B cell (primary cell): ENCODE data around the gene PLEKHO1. TPM values are rescaled to one million over a fixed set of nuclear protein-coding genes. Genes with fewer than 3 reads are reported as not detected.

ENCODE experiments used
- ATAC-seq: fragments of 200-7000 bp; cut with Tn5 transposase; one replicate; pipeline ENCODE4 v1.10.0; 2021; ENCODE audit warnings: low read depth, mild to moderate bottlenecking, moderate number of reproducible peaks, moderate library complexity
- CTCF ChIA-PET: fragments of 350-600 bp; sonication (Branson Sonifier 250); formaldehyde crosslinking; loops from one replicate; lab custom pipeline; 2021; ENCODE audit warnings: antibody characterized with exemption, inconsistent platforms; lab: Charles Lee
- POLR2A ChIA-PET: fragments of 350-600 bp; sonication (Branson Sonifier 250); formaldehyde crosslinking; loops from one replicate; lab custom pipeline; 2021; ENCODE audit warnings: antibody characterized with exemption; lab: Charles Lee
- DNase-seq: peaks from one replicate; pipeline ENCODE4 v3.0.0; 2013
- H2AFZ ChIP-seq: 2 replicates; pipeline ENCODE4 v1.6.1; 2012; ENCODE audit warnings: mild to moderate bottlenecking, low read depth, low read length; ENCODE audit not compliant: insufficient read depth, poor library complexity, severe bottlenecking
- H3K27ac ChIP-seq, 2 donors: 1 replicate in 1 of 2; 2 replicates in 1 of 2; pipeline ENCODE4 v1.5.1; 2012 to 2013; ENCODE audit warnings: low read length in 2 of 2, mild to moderate bottlenecking in 2 of 2, moderate library complexity in 1 of 2
- H3K27me3 ChIP-seq, 4 experiments: fragments of 200-600 bp in 1 of 4; sonication (generic) in 1 of 4; replicated peaks in 1 of 4; 1 replicate in 2 of 4; 2 replicates in 2 of 4; pipeline versions ENCODE4 v1.6.1 to v1.7.0; 2013 to 2016; ENCODE audit warnings: low read length in 3 of 4, mild to moderate bottlenecking in 2 of 4, mixed read lengths in 1 of 4, moderate library complexity in 1 of 4; ENCODE audit not compliant: insufficient read depth in 4 of 4, control insufficient read depth in 3 of 4; ENCODE audit errors: control extremely low read depth in 1 of 4
- H3K36me3 ChIP-seq, 2 experiments: replicated peaks in 1 of 2; 1 replicate in 1 of 2; 2 replicates in 1 of 2; pipeline versions ENCODE4 v1.6.1 to v1.7.1; 2013; ENCODE audit warnings: low read length in 1 of 2; ENCODE audit not compliant: insufficient read depth in 2 of 2, control insufficient read depth in 1 of 2; ENCODE audit errors: control extremely low read depth in 1 of 2, extremely low read depth in 1 of 2
- H3K4me1 ChIP-seq, 2 donors: fragments of 200-600 bp in 1 of 2; sonication (generic) in 1 of 2; 1 replicate in 1 of 2; 2 replicates in 1 of 2; pipeline versions ENCODE4 v1.5.1 to v1.6.1; 2013 to 2017; ENCODE audit warnings: low read length in 2 of 2; ENCODE audit not compliant: control insufficient read depth in 2 of 2, insufficient read depth in 2 of 2
- H3K4me2 ChIP-seq: replicated peaks from 2 replicates; pipeline ENCODE3; 2012; ENCODE audit warnings: mild to moderate bottlenecking, low read depth, low read length; ENCODE audit not compliant: poor library complexity, severe bottlenecking
- H3K4me3 ChIP-seq, 5 experiments: fragments of 200-600 bp in 1 of 5; sonication (generic) in 1 of 5; 1 replicate in 3 of 5; 2 replicates in 2 of 5; pipeline versions ENCODE4 v1.5.1 to v1.7.0; 2011 to 2016; ENCODE audit warnings: low read length in 4 of 5, mild to moderate bottlenecking in 4 of 5, low read depth in 2 of 5, control low read depth in 1 of 5, moderate library complexity in 1 of 5; ENCODE audit not compliant: insufficient read depth in 1 of 5; ENCODE audit errors: control extremely low read depth in 1 of 5, extremely low read depth in 1 of 5
- H3K79me2 ChIP-seq: fragments of 200-600 bp; sonication (generic); one replicate; pipeline ENCODE4 v1.6.0; 2016; ENCODE audit warnings: low read length; ENCODE audit not compliant: control insufficient read depth, insufficient read depth
- H3K9ac ChIP-seq: fragments of 200-600 bp; sonication (generic); 2 replicates; pipeline ENCODE4 v1.6.1; 2017; ENCODE audit warnings: mild to moderate bottlenecking, low read length, moderate library complexity
- H3K9me3 ChIP-seq, 3 donors: one replicate each; pipeline versions ENCODE4 v1.6.1 to v1.7.1; 2013; ENCODE audit warnings: low read length in 2 of 3; ENCODE audit not compliant: control insufficient read depth in 2 of 3, insufficient read depth in 1 of 3; ENCODE audit errors: control extremely low read depth in 1 of 3
- H4K20me1 ChIP-seq: 2 replicates; pipeline ENCODE4 v1.6.0; 2012; ENCODE audit warnings: mild to moderate bottlenecking, low read length; ENCODE audit not compliant: insufficient read depth, control insufficient read depth, poor library complexity, severe bottlenecking
- H3K27ac Mint-ChIP-seq: one replicate; pipeline ENCODE4 v1.8.0; 2021; ENCODE audit warnings: mixed read lengths
- H3K27me3 Mint-ChIP-seq: one replicate; pipeline ENCODE4 v1.8.0; 2021; ENCODE audit warnings: mixed read lengths
- H3K4me1 Mint-ChIP-seq: one replicate; pipeline ENCODE4 v1.8.0; 2021; ENCODE audit warnings: mixed read lengths
- H3K4me3 Mint-ChIP-seq: one replicate; pipeline ENCODE4 v1.8.0; 2021; ENCODE audit warnings: mixed read lengths
- H3K9me3 Mint-ChIP-seq: one replicate; pipeline ENCODE4 v1.8.0; 2022; ENCODE audit warnings: mixed read lengths; ENCODE audit not compliant: insufficient read depth
- CTCF ChIP-seq: fragments of 200-600 bp; IDR thresholded peaks from one replicate; pipeline ENCODE4 v1.8.0; 2022; ENCODE audit warnings: antibody characterized with exemption, mild to moderate bottlenecking
- EZH2 ChIP-seq: IDR thresholded peaks from 2 replicates; pipeline ENCODE4 v1.6.1; 2012; ENCODE audit warnings: borderline replicate concordance, low read depth, mild to moderate bottlenecking, moderate library complexity, low read length; ENCODE audit not compliant: insufficient read depth, poor library complexity, severe bottlenecking
- WGBS: methylation state at CpG from one replicate; pipeline ENCODE4 v1.1.5; 2013; ENCODE audit warnings: missing lambda C conversion rate; ENCODE audit not compliant: insufficient coverage; 5-methylcytosine and 5-hydroxymethylcytosine counted together
- intact Hi-C: fragments of 100-400 bp; cut with micrococcal nuclease; formaldehyde crosslinking; loops from one replicate; pipeline ENCODE4 v1.10.0; 2022
- polyA plus RNA-seq: library from polyadenylated mRNA; depleted of rRNA; stranded (reverse); fragments of >200 nt; gene quantifications from 2 replicates; pipeline ENCODE4 v1.2.3, GENCODE V29; 2012
- total RNA-seq, 2 donors: library from RNA; stranded (reverse); fragments of 120-200 nt in 1 of 2; gene quantifications; 1 replicate in 1 of 2; 2 replicates in 1 of 2; pipeline versions ENCODE4 v1.2.3 to v1.2.4, GENCODE V29; 2013 to 2022

PLEKHO1 gene
- total and polyA plus RNA-seq, 2 donors (not counting 1 experiment from before 2014, with no cell fraction given) = 129 to 186 TPM

- Histone ChIP-seq H3K9me3 (no peaks in the 10 kb centered on the region), H3K4me2 (no peak overlapping the region), H3K27ac (no peak overlapping the region), H2AFZ (no peak overlapping the region), H4K20me1 (no peaks in the 10 kb centered on the region), H3K4me1 (no peaks in the 10 kb centered on the region), H3K27me3 (no peaks in the 10 kb centered on the region), H3K4me3 (no peak overlapping the region), H3K79me2 (peaks cover 3% of the 10 kb centered on the region), H3K9ac (no peak overlapping the region), H3K36me3 (peaks cover 0 to 4% of the 10 kb centered on the region in 2 experiments)
- no CpG with 5 or more reads among the region's 3 CpGs for WGBS
- CTCF ChIA-PET = interaction anchor here (2.0 to 23.1 kb wide), 2 partner anchors 11 to 105 kb away, joined by 10 to 637 read pairs; partner anchors contain the start of gene VPS45
- POLR2A ChIA-PET = interaction anchor here (0.7 kb wide), 1 partner anchor 26 kb away, joined by 5 read pairs; no protein-coding TSS in a partner anchor
- Mint-ChIP-seq H3K9me3 (no peaks in the 10 kb centered on the region), H3K27ac (no peak overlapping the region), H3K4me3 (no peak overlapping the region), H3K27me3 (no peaks in the 10 kb centered on the region), H3K4me1 (no peaks in the 10 kb centered on the region)
- ATAC-seq = no peak
- no peak for DNase-seq
- TF ChIP-seq EZH2 (no peak), CTCF (no peak)
- intact Hi-C loops = no loop called here
These were observed 26.9 kb downstream of the PLEKHO1 start for GRCh38 chr1:150176593-150176992.

GRCh38 chr1:150178548-150178947 lies 28.8 kb downstream of the PLEKHO1 start:
- CTCF ChIA-PET = interaction anchor here (1.0 to 2.0 kb wide), 5 partner anchors 9 to 216 kb away, joined by 3 to 6 read pairs (median 4); no protein-coding TSS in a partner anchor
- H3K4me3 Mint-ChIP-seq = no peak overlapping the region
- H3K27me3 Mint-ChIP-seq = no peaks in the 10 kb centered on the region
- no peaks in the 10 kb centered on the region for H3K9me3 Mint-ChIP-seq
- Histone ChIP-seq H3K36me3 (peaks cover 0 to under 1% of the 10 kb centered on the region in 2 experiments), H3K27me3 (no peaks in the 10 kb centered on the region), H3K9ac (no peak overlapping the region), H3K27ac (no peak overlapping the region), H3K79me2 (no peaks in the 10 kb centered on the region), H3K9me3 (no peaks in the 10 kb centered on the region), H3K4me2 (no peak overlapping the region), H2AFZ (no peak overlapping the region), H3K4me1 (no peaks in the 10 kb centered on the region), H4K20me1 (no peaks in the 10 kb centered on the region), H3K4me3 (no peak overlapping the region)
- intact Hi-C loops = no loop called here
- ATAC-seq = no peak
- no peak overlapping the region for H3K27ac Mint-ChIP-seq
- TF ChIP-seq EZH2 (no peak), CTCF (no peak)
- DNase-seq = no peak
- POLR2A ChIA-PET = interaction anchor here (0.6 kb wide), 1 partner anchor 91 kb away, joined by 3 read pairs; the partner anchor contains the start of gene APH1A
- H3K4me1 Mint-ChIP-seq = no peaks in the 10 kb centered on the region
